Measurements from ENCODE around the gene RXFP4.

- TF ChIP-seq, protein P1, sequence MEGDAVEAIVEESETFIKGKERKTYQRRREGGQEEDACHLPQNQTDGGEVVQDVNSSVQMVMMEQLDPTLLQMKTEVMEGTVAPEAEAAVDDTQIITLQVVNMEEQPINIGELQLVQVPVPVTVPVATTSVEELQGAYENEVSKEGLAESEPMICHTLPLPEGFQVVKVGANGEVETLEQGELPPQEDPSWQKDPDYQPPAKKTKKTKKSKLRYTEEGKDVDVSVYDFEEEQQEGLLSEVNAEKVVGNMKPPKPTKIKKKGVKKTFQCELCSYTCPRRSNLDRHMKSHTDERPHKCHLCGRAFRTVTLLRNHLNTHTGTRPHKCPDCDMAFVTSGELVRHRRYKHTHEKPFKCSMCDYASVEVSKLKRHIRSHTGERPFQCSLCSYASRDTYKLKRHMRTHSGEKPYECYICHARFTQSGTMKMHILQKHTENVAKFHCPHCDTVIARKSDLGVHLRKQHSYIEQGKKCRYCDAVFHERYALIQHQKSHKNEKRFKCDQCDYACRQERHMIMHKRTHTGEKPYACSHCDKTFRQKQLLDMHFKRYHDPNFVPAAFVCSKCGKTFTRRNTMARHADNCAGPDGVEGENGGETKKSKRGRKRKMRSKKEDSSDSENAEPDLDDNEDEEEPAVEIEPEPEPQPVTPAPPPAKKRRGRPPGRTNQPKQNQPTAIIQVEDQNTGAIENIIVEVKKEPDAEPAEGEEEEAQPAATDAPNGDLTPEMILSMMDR (IDR thresholded peaks at IDR 0.05), result no peak
- no peak for TF ChIP-seq POLR2A (IDR thresholded peaks at IDR 0.05)
Observed at GRCh38 chr1:155974208-155975115, 33.0 kb downstream of the RXFP4 start.
